Ascending aorta (tissue), 2 donors: Measurements from ENCODE around the gene RUNX2. TPM values are rescaled to one million over a fixed set of nuclear protein-coding genes. Genes with fewer than 3 reads are reported as not detected.

Experiments used
- DNase-seq, 2 donors: peaks; one replicate each; pipeline ENCODE4 v3.0.0-alpha.2; 2019; ENCODE audit warnings: low spot score in 2 of 2
- H3K27ac ChIP-seq, 2 donors: fragments of 200-600 bp; sonication (generic); one replicate each; pipeline ENCODE4 v1.5.1; 2016 to 2017; ENCODE audit warnings: mild to moderate bottlenecking in 1 of 2
- H3K27me3 ChIP-seq: fragments of 200-600 bp; sonication (generic); one replicate; pipeline ENCODE4 v1.5.1; 2017
- H3K36me3 ChIP-seq, 2 donors: fragments of 200-600 bp; sonication (generic); one replicate each; pipeline ENCODE4 v1.5.1; 2016
- H3K4me1 ChIP-seq, 2 donors: fragments of 200-600 bp; sonication (generic); one replicate each; pipeline ENCODE4 v1.5.1; 2016 to 2017; ENCODE audit warnings: mild to moderate bottlenecking in 1 of 2
- H3K4me3 ChIP-seq, 2 donors: fragments of 200-600 bp; sonication (generic); one replicate each; pipeline ENCODE4 v1.5.1; 2016 to 2017; ENCODE audit warnings: mild to moderate bottlenecking in 1 of 2
- H3K9me3 ChIP-seq, 2 donors: fragments of 200-600 bp; sonication (generic); one replicate each; pipeline ENCODE4 v1.5.1; 2016
- intact Hi-C: fragments of 100-400 bp; cut with DNase I; formaldehyde crosslinking; loops from one replicate; pipeline ENCODE4 v1.15.1; 2023
- total RNA-seq: library from RNA; depleted of rRNA; stranded (reverse); fragments of >200 nt; gene quantifications from one replicate; pipeline ENCODE4 v1.1.0, GENCODE V29; 2016
- TF ChIP-seq, protein P1 (sequence below), 3 experiments: fragments of 200-600 bp in 2 of 3; fragments of 450-650 bp in 1 of 3; sonication (generic) in 2 of 3; IDR thresholded peaks; one replicate each; pipeline ENCODE4 v1.5.1; 2016 to 2019; ENCODE audit warnings: antibody characterized with exemption in 3 of 3, mild to moderate bottlenecking in 1 of 3, moderate library complexity in 1 of 3

Gene RUNX2
- total RNA-seq, 1 donor from 2014 or later = 0.21 TPM

DNA sequence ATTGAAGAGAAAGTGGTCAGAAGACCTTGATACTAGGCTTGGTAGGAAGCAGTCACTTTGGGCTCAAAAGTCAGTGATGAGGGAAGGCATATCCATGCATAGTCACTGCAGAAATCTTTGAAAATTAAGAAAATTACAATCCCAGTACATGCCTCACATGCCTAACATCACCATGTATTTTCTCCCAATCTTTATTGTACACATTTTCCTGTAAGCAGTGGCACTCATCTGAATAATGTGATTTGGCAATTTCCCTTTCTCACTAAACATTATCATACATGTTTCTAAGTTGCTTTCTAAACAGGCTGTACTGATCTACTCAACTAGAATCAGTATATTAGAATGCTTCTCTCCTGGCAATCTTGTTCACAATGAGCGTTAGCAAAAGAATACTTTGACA is 330.3 kb downstream of the RUNX2 start:
- no peak overlapping the region for H3K4me3 ChIP-seq
- no peak for DNase-seq
- H3K9me3 ChIP-seq = no peaks in the 10 kb centered on the region
- H3K27ac ChIP-seq = no peak overlapping the region
- H3K36me3 ChIP-seq = no peaks in the 10 kb centered on the region
- no peaks in the 10 kb centered on the region for H3K27me3 ChIP-seq
- no peaks in the 10 kb centered on the region for H3K4me1 ChIP-seq
- TF ChIP-seq, protein P1, sequence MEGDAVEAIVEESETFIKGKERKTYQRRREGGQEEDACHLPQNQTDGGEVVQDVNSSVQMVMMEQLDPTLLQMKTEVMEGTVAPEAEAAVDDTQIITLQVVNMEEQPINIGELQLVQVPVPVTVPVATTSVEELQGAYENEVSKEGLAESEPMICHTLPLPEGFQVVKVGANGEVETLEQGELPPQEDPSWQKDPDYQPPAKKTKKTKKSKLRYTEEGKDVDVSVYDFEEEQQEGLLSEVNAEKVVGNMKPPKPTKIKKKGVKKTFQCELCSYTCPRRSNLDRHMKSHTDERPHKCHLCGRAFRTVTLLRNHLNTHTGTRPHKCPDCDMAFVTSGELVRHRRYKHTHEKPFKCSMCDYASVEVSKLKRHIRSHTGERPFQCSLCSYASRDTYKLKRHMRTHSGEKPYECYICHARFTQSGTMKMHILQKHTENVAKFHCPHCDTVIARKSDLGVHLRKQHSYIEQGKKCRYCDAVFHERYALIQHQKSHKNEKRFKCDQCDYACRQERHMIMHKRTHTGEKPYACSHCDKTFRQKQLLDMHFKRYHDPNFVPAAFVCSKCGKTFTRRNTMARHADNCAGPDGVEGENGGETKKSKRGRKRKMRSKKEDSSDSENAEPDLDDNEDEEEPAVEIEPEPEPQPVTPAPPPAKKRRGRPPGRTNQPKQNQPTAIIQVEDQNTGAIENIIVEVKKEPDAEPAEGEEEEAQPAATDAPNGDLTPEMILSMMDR (IDR thresholded peaks at IDR 0.05) = no peak
- intact Hi-C loops = no loop called here

DNA sequence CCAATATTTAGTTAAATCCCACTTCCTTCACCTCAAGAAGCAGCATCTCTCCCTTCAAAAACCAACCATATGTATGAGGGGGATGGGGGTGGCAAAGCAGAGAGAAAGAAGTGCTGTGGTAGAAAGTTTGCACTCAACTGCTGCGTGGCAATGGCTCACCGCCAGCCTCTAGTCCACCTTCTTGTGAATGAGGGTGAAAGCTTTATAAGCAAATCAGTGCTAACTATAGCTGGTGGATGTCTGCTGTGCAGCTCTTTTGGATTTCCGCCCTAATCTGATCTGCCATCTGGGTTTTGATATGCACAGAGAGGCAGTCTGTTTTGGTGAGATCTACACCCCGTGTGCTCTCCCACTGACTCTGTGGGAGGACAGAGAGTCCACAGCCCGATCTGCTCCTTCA is 330.8 kb downstream of the RUNX2 start:
- TF ChIP-seq, protein P1 (IDR thresholded peaks at IDR 0.05) = no peak
- Histone ChIP-seq H3K9me3 (no peaks in the 10 kb centered on the region), H3K4me3 (no peak overlapping the region), H3K27me3 (no peaks in the 10 kb centered on the region), H3K4me1 (no peaks in the 10 kb centered on the region), H3K27ac (no peak overlapping the region), H3K36me3 (no peaks in the 10 kb centered on the region)
- peak in 1 of 2 donors; percentile 9 for DNase-seq
- intact Hi-C loops = no loop called here

DNA sequence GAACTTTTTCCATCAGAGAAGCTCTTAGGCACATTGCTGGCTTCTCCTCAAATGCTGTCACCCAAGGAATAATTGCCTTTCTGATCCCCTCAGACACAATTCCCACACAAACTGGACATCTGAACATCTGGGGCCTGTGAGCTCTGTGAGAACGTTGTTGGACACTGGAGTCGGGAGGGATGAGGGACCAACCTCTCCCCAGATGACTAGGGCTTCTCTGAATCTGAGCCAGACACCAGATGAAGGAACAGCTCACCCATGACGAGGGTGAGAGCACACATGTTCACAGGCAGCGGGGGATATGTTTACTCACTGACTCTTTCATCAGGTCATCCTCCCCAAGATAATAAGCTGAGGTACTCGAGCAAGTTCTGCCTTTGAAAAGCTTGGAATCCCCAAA is 333.5 kb downstream of the RUNX2 start:
- intact Hi-C loops = no loop called here
- H3K27me3 ChIP-seq = no peaks in the 10 kb centered on the region
- no peaks in the 10 kb centered on the region for H3K36me3 ChIP-seq
- no peak overlapping the region for H3K27ac ChIP-seq
- H3K4me3 ChIP-seq = no peak overlapping the region
- H3K9me3 ChIP-seq = no peaks in the 10 kb centered on the region
- DNase-seq = no peak
- H3K4me1 ChIP-seq = no peaks in the 10 kb centered on the region
- TF ChIP-seq, protein P1 (IDR thresholded peaks at IDR 0.05) = no peak

DNA sequence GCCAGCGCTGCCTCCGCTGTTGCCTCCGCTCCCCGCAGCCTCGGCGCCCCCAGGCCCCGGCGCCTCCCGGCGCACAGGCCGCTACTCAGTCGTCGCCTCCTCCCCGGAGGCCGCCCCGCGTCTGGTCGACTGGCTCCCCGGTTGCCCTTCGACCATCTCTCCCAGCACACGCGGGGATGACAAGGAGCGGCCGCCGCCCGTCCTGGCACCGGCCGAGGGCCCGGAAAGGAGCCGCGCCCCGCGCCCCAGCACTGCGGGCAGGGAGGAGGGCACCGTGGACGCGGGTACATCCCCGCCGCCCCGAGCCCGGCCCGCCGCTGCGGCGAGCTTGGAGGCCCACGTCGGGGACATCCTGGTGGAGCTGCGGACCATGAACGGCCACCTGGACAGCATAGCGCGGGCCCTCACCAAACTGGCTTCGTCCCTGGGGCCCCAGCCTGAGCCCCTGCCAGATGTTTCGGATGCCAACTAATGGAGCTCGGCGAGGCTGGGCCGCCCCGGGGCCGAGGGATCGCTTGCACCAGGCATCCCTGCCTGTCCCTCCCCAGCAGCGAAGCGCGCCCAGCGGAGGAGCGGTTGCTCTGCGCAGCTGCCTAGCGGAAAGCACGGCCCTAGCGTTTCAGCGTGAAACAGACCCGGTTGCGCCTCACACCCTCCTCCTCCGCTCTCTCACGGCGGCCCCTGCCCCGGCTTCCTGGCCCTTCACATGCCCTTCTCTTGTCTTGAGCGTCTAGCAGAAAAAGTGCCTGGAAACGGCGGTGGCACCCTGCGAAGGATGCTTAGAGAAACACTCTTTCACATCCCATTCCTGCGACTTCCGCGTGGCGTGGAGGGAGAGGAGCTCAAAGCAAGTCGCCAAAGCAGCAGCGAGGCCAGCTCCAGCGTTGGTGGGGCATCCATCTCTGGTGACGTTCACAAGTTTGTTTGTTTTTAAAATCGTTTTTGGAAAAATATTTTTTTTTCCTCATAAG is 335.4 kb downstream of the RUNX2 start:
- Histone ChIP-seq H3K27me3 (no peaks in the 10 kb centered on the region), H3K4me1 (no peaks in the 10 kb centered on the region), H3K27ac (no peak overlapping the region), H3K9me3 (no peaks in the 10 kb centered on the region), H3K4me3 (peak overlapping the region in 1 of 2 donors; percentile 37), H3K36me3 (no peaks in the 10 kb centered on the region)
- TF ChIP-seq, protein P1 (IDR thresholded peaks at IDR 0.05) = no peak
- intact Hi-C loops = no loop called here
- no peak for DNase-seq

DNA sequence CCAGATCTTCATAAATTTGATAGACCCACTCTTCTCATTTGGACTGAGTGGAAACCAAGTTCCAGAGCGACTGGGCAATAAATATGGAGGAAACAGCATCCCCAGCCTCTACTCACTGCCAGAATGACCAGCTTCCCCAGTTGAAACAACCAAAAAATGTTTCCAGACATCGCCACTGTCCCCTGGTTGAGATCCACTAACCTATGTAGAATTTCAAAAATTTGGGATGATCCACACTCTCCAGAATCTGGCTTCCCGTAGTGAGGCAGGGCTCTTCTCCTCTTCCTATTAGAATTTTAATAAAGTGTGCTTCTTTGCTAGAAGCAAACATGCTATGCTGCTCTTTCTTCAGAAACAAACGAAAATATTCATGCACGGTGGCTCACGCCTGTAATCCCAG is 336.6 kb downstream of the RUNX2 start:
- no peaks in the 10 kb centered on the region for H3K27me3 ChIP-seq
- intact Hi-C loops = no loop called here

More for the DNA sequence above, 336.6 kb downstream of the RUNX2 start:
- no peak overlapping the region for H3K27ac ChIP-seq
- H3K36me3 ChIP-seq = no peaks in the 10 kb centered on the region
- TF ChIP-seq, protein P1 (IDR thresholded peaks at IDR 0.05) = no peak
- DNase-seq = no peak
- H3K4me1 ChIP-seq = no peaks in the 10 kb centered on the region
- no peaks in the 10 kb centered on the region for H3K9me3 ChIP-seq
- no peak overlapping the region for H3K4me3 ChIP-seq
